Caco-2 (cell line): ENCODE data around the gene NEK7. TPM values are rescaled to one million over a fixed set of nuclear protein-coding genes. Genes with fewer than 3 reads are reported as not detected.

Source experiments
- BruUV-seq: library from RNA; stranded (reverse); fragments of 400-500 nt; replicated peaks from 2 replicates; lab custom pipeline; 2021; lab: Mats Ljungman, UMichigan
- CTCF ChIA-PET: fragments of 300-600 bp; sonication (Branson Sonifier 250); formaldehyde crosslinking; loops from one replicate; lab custom pipeline; 2022; ENCODE audit warnings: antibody characterized with exemption; lab: Charles Lee
- POLR2A ChIA-PET: fragments of 300-600 bp; sonication (Branson Sonifier 250); formaldehyde crosslinking; loops from one replicate; lab custom pipeline; 2022; ENCODE audit warnings: antibody characterized with exemption; lab: Charles Lee
- DNase-seq, 2 experiments: peaks; one replicate each; pipeline versions ENCODE4 v3.0.0 to v3.0.0-alpha.2; 2020 to 2022
- H3K27me3 ChIP-seq: replicated peaks from 2 replicates; pipeline ENCODE4 v1.6.0; 2011; ENCODE audit warnings: low read length; ENCODE audit not compliant: control insufficient read depth, insufficient read depth
- H3K36me3 ChIP-seq: 2 replicates; pipeline ENCODE4 v1.5.1; 2011; ENCODE audit warnings: low read length; ENCODE audit not compliant: control insufficient read depth, insufficient read depth
- H3K4me1 ChIP-seq: fragments of 250-450 bp; sonication (Bioruptor Pico); 2 replicates; pipeline ENCODE4 v1.5.1; 2020; ENCODE audit warnings: mild to moderate bottlenecking
- H3K4me3 ChIP-seq: 2 replicates; pipeline ENCODE4 v1.5.1; 2011; ENCODE audit warnings: low read depth, mild to moderate bottlenecking, control low read depth, low read length
- H3K9me3 ChIP-seq: fragments of 250-450 bp; sonication (Bioruptor Pico); 2 replicates; pipeline ENCODE4 v1.5.1; 2020; ENCODE audit warnings: mild to moderate bottlenecking, moderate library complexity
- H3K27ac Mint-ChIP-seq: one replicate; pipeline ENCODE4 v1.8.0; 2022; ENCODE audit warnings: mixed read lengths; ENCODE audit not compliant: unreplicated experiment
- H3K27me3 Mint-ChIP-seq: one replicate; pipeline ENCODE4 v1.8.0; 2022; ENCODE audit warnings: mixed read lengths; ENCODE audit not compliant: insufficient read depth, unreplicated experiment
- H3K36me3 Mint-ChIP-seq: one replicate; pipeline ENCODE4 v1.8.0; 2022; ENCODE audit warnings: mild to moderate bottlenecking, mixed read lengths; ENCODE audit not compliant: insufficient read depth, unreplicated experiment
- H3K4me1 Mint-ChIP-seq: one replicate; pipeline ENCODE4 v1.8.0; 2022; ENCODE audit warnings: low read depth, mixed read lengths; ENCODE audit not compliant: unreplicated experiment
- H3K4me3 Mint-ChIP-seq: one replicate; pipeline ENCODE4 v1.8.0; 2022; ENCODE audit warnings: mild to moderate bottlenecking, moderate library complexity, mixed read lengths; ENCODE audit not compliant: unreplicated experiment
- H3K9me3 Mint-ChIP-seq: one replicate; pipeline ENCODE4 v1.8.0; 2022; ENCODE audit warnings: mixed read lengths; ENCODE audit not compliant: unreplicated experiment
- intact Hi-C: fragments of 100-400 bp; cut with micrococcal nuclease; formaldehyde crosslinking; loops from one replicate; pipeline ENCODE4 v1.10.0; 2022; ENCODE audit not compliant: unreplicated experiment
- total RNA-seq: library from RNA; stranded (reverse); gene quantifications from 2 replicates; pipeline ENCODE4 v1.2.3, GENCODE V29; 2022
- TF ChIP-seq, protein P1 (sequence below), 2 experiments: fragments of 200-600 bp in 1 of 2; IDR thresholded peaks; 1 replicate in 1 of 2; 2 replicates in 1 of 2; pipeline versions ENCODE4 v1.5.1 to v1.8.0; 2011 to 2022; ENCODE audit warnings: antibody characterized with exemption in 1 of 2, control low read depth in 1 of 2, inconsistent platforms in 1 of 2, low read depth in 1 of 2, low read length in 1 of 2, mild to moderate bottlenecking in 1 of 2, moderate library complexity in 1 of 2; ENCODE audit not compliant: insufficient read depth in 1 of 2, severe bottlenecking in 1 of 2, unreplicated experiment in 1 of 2

Gene NEK7
- total RNA-seq, 1 experiment from 2014 or later: 56.1 TPM

DNA sequence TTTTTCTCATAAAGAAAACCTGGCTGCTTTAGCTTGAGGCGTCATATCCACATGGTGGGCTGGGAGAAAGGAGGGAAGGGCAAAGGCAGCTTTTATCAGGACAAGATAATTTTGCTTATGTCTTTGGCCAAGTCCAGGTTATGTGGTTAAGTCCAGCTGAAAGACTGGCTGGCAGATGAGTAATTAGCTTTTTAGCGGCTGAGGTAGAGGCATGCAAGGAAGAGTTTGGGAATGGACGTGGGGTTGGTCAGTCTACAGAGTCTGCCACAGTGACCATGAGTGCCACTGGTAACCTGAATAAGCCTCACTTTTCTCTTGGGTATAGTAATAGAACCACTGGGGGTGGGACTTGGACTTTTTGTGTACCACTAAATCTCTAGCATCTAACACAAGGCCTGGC is 39.8 kb downstream of the NEK7 start:
- Mint-ChIP-seq H3K9me3 (no peaks in the 10 kb centered on the region), H3K27ac (no peak overlapping the region), H3K4me3 (no peak overlapping the region), H3K4me1 (no peaks in the 10 kb centered on the region), H3K36me3 (no peaks in the 10 kb centered on the region), H3K27me3 (no peaks in the 10 kb centered on the region)
- Histone ChIP-seq H3K9me3 (no peaks in the 10 kb centered on the region), H3K4me3 (no peak overlapping the region), H3K36me3 (no peaks in the 10 kb centered on the region), H3K27me3 (no peaks in the 10 kb centered on the region), H3K4me1 (no peaks in the 10 kb centered on the region)
- DNase-seq: no peak
- intact Hi-C loops: loop anchor here (2.0 kb wide), 1 partner anchor 38 kb away; no protein-coding TSS in a partner anchor
- POLR2A ChIA-PET: no interaction called here
- CTCF ChIA-PET: no interaction called here
- TF ChIP-seq, protein P1, sequence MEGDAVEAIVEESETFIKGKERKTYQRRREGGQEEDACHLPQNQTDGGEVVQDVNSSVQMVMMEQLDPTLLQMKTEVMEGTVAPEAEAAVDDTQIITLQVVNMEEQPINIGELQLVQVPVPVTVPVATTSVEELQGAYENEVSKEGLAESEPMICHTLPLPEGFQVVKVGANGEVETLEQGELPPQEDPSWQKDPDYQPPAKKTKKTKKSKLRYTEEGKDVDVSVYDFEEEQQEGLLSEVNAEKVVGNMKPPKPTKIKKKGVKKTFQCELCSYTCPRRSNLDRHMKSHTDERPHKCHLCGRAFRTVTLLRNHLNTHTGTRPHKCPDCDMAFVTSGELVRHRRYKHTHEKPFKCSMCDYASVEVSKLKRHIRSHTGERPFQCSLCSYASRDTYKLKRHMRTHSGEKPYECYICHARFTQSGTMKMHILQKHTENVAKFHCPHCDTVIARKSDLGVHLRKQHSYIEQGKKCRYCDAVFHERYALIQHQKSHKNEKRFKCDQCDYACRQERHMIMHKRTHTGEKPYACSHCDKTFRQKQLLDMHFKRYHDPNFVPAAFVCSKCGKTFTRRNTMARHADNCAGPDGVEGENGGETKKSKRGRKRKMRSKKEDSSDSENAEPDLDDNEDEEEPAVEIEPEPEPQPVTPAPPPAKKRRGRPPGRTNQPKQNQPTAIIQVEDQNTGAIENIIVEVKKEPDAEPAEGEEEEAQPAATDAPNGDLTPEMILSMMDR (IDR thresholded peaks at IDR 0.05; ENCODE audit: insufficient read depth in 1 of 2, low read depth in 1 of 2, low read length in 1 of 2, severe bottlenecking in 1 of 2, unreplicated experiment in 1 of 2): no peak
- BruUV-seq: no TSS peak

DNA sequence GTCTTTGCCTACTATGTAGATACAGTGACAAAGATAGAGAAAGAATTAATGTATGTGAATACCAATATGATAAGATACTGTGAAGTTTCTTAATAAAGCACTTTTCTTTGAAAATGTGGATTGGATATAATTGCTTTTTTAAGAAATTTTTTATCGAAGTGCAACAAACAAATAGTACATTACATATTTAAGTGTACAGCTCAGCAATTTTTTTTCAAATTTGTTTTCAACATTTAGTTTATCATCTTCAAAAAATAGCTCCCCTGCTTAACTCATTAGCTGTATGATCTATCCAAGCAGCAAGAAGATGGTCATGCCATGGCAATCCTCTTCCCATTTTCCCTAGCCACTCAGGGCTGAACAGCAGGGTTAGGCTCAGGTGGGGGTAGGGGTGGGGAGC is 40.5 kb downstream of the NEK7 start:
- Histone ChIP-seq H3K9me3 (no peaks in the 10 kb centered on the region), H3K4me3 (no peak overlapping the region), H3K36me3 (no peaks in the 10 kb centered on the region), H3K27me3 (no peaks in the 10 kb centered on the region), H3K4me1 (no peaks in the 10 kb centered on the region)
- no peaks in the 10 kb centered on the region for H3K4me1 Mint-ChIP-seq
- H3K27me3 Mint-ChIP-seq: no peaks in the 10 kb centered on the region
- TF ChIP-seq, protein P1 (IDR thresholded peaks at IDR 0.05; ENCODE audit: insufficient read depth in 1 of 2, low read depth in 1 of 2, low read length in 1 of 2, severe bottlenecking in 1 of 2, unreplicated experiment in 1 of 2): no peak
- no peaks in the 10 kb centered on the region for H3K36me3 Mint-ChIP-seq
- DNase-seq: no peak
- H3K4me3 Mint-ChIP-seq: no peak overlapping the region
- H3K9me3 Mint-ChIP-seq: no peaks in the 10 kb centered on the region
- intact Hi-C loops: loop anchor here (2.0 kb wide), 1 partner anchor 38 kb away; no protein-coding TSS in a partner anchor
- no TSS peak for BruUV-seq
- no peak overlapping the region for H3K27ac Mint-ChIP-seq
- CTCF ChIA-PET: no interaction called here
- POLR2A ChIA-PET: no interaction called here

DNA sequence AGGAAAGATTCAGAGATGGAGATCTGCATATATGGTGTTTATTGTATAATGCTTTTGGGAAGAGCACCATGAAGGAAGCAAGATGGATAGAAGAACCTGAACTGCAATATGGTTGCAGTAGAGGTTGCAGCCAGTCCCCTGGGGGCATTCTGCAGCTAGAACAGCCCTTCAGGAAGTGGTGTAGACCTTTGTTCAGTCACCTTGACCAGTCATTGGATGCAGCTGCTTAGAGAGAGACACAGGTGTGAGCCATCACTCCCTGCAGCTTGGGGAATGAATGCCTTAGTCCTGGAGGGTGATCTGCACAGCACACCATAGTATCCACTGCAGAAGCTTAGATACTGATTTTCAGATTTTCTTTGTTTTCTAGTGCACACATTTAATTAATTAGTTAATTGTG is 42.3 kb downstream of the NEK7 start:
- Mint-ChIP-seq H3K27ac (no peak overlapping the region), H3K9me3 (no peaks in the 10 kb centered on the region), H3K4me3 (no peak overlapping the region), H3K27me3 (no peaks in the 10 kb centered on the region), H3K36me3 (no peaks in the 10 kb centered on the region), H3K4me1 (no peaks in the 10 kb centered on the region)
- no peak overlapping the region for H3K4me3 ChIP-seq
- POLR2A ChIA-PET: no interaction called here
- intact Hi-C loops: no loop called here
- DNase-seq: peak in 1 of 2 experiments; percentile 7
- BruUV-seq: no TSS peak
- no peaks in the 10 kb centered on the region for H3K9me3 ChIP-seq
- CTCF ChIA-PET: no interaction called here
- H3K27me3 ChIP-seq: no peaks in the 10 kb centered on the region
- H3K4me1 ChIP-seq: no peaks in the 10 kb centered on the region
- no peaks in the 10 kb centered on the region for H3K36me3 ChIP-seq
- TF ChIP-seq, protein P1 (IDR thresholded peaks at IDR 0.05; ENCODE audit: insufficient read depth in 1 of 2, low read depth in 1 of 2, low read length in 1 of 2, severe bottlenecking in 1 of 2, unreplicated experiment in 1 of 2): no peak
